ENCODE measurements around the gene MYH6.

The MYH6 gene

GRCh38 chr14:23408307-23408630 lies 196 bp upstream of the MYH6 start:
- TF ChIP-seq, protein P1, sequence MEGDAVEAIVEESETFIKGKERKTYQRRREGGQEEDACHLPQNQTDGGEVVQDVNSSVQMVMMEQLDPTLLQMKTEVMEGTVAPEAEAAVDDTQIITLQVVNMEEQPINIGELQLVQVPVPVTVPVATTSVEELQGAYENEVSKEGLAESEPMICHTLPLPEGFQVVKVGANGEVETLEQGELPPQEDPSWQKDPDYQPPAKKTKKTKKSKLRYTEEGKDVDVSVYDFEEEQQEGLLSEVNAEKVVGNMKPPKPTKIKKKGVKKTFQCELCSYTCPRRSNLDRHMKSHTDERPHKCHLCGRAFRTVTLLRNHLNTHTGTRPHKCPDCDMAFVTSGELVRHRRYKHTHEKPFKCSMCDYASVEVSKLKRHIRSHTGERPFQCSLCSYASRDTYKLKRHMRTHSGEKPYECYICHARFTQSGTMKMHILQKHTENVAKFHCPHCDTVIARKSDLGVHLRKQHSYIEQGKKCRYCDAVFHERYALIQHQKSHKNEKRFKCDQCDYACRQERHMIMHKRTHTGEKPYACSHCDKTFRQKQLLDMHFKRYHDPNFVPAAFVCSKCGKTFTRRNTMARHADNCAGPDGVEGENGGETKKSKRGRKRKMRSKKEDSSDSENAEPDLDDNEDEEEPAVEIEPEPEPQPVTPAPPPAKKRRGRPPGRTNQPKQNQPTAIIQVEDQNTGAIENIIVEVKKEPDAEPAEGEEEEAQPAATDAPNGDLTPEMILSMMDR (IDR thresholded peaks at IDR 0.05; ENCODE audit: insufficient read depth, low read depth, low read length, missing control alignments), result no peak
- H3K4me3 ChIP-seq (ENCODE audit: low read depth, low read length), result no peak overlapping the region
- no peak for DNase-seq (ENCODE audit: low read depth)

DNA sequence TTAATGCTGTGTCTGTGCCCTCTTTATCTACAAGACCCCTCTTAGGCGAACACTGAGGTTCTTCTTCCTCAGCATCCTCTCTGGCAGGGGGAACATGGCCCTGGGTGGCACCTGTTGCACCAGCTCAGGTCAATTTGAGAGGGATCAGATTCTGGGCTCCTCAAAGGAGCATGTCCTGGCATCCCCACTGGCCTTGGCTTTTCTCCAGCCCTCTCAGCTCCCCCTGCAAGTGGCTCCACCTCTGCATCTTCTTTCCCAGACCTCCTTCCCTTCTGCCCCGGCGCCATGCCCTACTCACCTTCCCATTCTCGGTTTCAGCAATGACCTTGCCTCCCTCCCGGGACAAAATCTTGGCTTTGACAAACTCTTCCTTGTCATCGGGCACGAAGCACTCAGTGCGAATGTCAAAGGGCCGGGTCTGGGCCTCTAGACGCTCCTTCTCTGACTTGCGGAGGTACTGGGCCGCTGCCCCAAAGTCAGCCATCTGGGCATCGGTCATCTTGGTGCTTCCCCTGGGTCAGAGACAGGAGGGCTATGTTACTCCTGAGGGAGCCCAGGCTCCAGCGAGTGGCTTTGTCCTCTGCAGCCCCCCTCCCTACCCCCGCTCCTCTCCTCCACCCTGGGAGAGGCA lies 1.2 kb downstream of the MYH6 start:
- no peak for DNase-seq (ENCODE audit: low read depth)
- TF ChIP-seq, protein P1 (IDR thresholded peaks at IDR 0.05; ENCODE audit: insufficient read depth, low read depth, low read length, missing control alignments), result no peak

DNA sequence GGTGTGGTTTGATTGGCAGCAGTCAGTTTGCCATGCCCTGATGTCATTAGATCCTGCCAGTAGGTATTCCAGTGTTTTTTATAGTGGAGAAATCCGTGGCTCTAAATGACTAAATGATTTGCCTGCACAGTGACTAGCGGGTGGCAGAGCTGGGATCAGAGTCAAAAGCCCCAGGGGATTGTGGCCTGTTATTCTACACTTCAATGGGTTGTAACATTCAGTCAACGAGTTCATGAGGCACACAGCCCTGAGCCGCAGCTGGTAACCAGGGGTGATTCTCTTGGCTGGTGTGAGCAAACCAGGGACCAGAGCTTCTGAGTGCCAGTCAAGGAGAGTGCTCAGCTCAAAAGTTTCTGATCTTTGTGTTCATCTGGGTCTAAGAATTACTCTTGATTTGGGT lies 1.8 kb downstream of the MYH6 start:
- TF ChIP-seq, protein P1 (IDR thresholded peaks at IDR 0.05; ENCODE audit: insufficient read depth, low read depth, low read length, missing control alignments), result no peak
- H3K4me3 ChIP-seq (ENCODE audit: low read depth, low read length), result no peak overlapping the region
- peak; percentile 24 for DNase-seq (ENCODE audit: low read depth)

More for the DNA sequence above, 1.2 kb downstream of the MYH6 start:
- H3K4me3 ChIP-seq (ENCODE audit: low read depth, low read length), result no peak overlapping the region

- TF ChIP-seq, protein P1 (IDR thresholded peaks at IDR 0.05; ENCODE audit: insufficient read depth, low read depth, low read length, missing control alignments), result no peak
- no peak overlapping the region for H3K4me3 ChIP-seq (ENCODE audit: low read depth, low read length)
- no peak for DNase-seq (ENCODE audit: low read depth)
Observed at GRCh38 chr14:23405516-23406025, 2.5 kb downstream of the MYH6 start.

DNA sequence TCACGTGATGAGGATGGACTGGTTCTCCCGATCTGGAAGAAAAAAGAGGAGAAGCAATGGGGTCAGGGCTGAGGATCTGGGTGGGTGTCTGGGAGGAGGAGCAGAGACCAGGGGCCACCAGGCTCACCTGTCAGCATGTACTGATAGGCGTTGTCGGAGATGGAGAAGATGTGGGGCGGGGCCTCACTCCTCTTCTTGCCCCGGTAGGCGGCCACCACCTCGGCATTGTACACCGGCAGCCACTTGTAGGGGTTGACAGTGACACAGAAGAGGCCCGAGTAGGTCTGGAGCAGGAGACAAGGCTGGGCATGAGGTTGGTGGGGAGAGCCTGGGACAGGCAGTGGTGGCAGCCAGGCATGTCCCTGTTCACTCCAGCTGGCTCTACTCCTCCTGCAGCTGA lies 3.0 kb downstream of the MYH6 start:
- TF ChIP-seq, protein P1 (IDR thresholded peaks at IDR 0.05; ENCODE audit: insufficient read depth, low read depth, low read length, missing control alignments), result no peak
- DNase-seq (ENCODE audit: low read depth), result no peak
- H3K4me3 ChIP-seq (ENCODE audit: low read depth, low read length), result no peak overlapping the region

DNA sequence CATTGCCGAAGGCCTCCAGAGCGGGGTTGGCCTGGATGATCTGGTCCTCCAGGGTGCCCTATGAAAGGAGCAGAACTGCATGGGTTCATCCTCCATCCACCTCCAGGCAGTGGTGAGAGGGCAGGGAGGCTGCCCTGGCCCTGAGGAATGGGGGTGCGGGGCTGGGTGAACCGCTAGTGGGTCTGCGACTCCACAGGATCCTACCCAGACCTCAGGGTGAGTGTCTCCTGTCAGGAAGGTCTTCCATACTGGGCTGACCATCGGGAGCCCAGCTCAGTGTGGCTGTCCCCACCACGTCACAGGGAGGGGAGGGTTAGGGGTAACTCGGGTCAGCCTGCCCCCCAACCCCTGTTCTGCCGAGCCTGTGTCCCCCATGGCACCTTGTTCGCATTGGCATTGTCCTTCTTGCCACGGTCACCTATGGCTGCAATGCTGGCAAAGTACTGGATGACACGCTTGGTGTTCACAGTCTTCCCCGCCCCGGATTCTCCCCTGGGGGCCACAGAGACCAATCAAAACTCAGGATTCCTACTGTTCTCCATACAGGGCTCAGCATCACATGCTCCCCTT lies 3.7 kb downstream of the MYH6 start:
- no peak overlapping the region for H3K4me3 ChIP-seq (ENCODE audit: low read depth, low read length)
- no peak for DNase-seq (ENCODE audit: low read depth)
- TF ChIP-seq, protein P1 (IDR thresholded peaks at IDR 0.05; ENCODE audit: insufficient read depth, low read depth, low read length, missing control alignments), result no peak

DNA sequence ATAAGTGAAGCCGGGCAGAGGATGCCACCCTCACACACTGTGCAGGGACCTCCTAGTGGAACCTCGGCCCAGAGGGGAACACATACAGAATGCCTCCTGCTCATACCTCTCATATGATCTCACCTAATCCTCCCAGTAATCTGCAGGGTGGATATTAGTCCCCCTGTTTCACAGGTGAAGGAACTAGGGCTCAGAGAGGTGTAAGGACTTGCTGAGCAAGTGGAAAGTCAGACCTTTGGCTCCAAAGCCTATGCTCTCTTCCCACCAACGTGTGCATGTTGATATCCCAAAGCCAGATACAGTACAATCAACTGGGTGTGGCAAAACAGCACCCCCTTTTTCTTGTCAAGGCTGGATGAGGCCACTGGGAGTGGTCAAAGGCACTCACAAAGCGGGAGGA lies 4.2 kb downstream of the MYH6 start:
- DNase-seq (ENCODE audit: low read depth), result no peak
- TF ChIP-seq, protein P1 (IDR thresholded peaks at IDR 0.05; ENCODE audit: insufficient read depth, low read depth, low read length, missing control alignments), result no peak
- no peak overlapping the region for H3K4me3 ChIP-seq (ENCODE audit: low read depth, low read length)
